GM19467 (cell line): ENCODE data around the gene SLC22A12.
"Not testable (repeated sequence)": the region's sequence is repeated elsewhere in the genome, so short reads cannot be mapped to it uniquely, and the experiment has no call there.

ENCODE experiments used
- ATAC-seq: cut with Tn5 transposase; IDR thresholded peaks from one replicate; pipeline ENCODE4 v1.9.1; 2021; ENCODE audit warnings: mild to moderate bottlenecking, moderate library complexity; ENCODE audit not compliant: unreplicated experiment

The SLC22A12 gene

GRCh38 chr11:64583296-64584262 lies 7.4 kb upstream of the SLC22A12 start:
- ATAC-seq: no peak

- no peak for ATAC-seq
These were observed 5.9 kb upstream of the SLC22A12 start for GRCh38 chr11:64585150-64585549.

DNA sequence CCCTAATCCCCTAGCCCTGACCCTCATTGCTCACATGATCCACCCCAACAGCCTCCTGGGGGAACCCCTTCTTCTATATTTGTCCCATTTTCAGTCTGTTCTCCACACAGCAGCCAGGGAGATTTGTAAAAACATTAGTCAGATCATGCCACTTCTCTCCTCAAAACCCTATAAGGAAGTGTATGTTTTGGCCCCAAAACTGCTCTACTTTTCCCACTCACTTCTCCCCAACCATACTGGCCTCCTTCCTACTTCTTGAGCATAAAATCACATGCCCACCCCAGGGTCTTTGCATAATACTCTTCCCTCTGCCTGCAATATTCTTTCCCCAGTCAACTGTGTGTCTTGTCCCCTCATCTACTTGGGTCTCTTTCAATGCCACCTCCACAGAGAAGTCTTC lies 4.7 kb upstream of the SLC22A12 start:
- ATAC-seq: no peak

GRCh38 chr11:64588701-64589100 lies 2.3 kb upstream of the SLC22A12 start:
- ATAC-seq: no peak

- no peak for ATAC-seq
These were observed 525 bp downstream of the SLC22A12 start for GRCh38 chr11:64591257-64592233.

- ATAC-seq: no peak
These were observed 1.2 kb downstream of the SLC22A12 start for GRCh38 chr11:64592234-64592615.

- no peak for ATAC-seq
These were observed 1.6 kb downstream of the SLC22A12 start for GRCh38 chr11:64592656-64593055.

GRCh38 chr11:64593156-64594105 lies 2.4 kb downstream of the SLC22A12 start:
- ATAC-seq: no peak

GRCh38 chr11:64594159-64594939 lies 3.3 kb downstream of the SLC22A12 start:
- ATAC-seq: no peak

- ATAC-seq: not testable (repeated sequence)
These were observed 4.9 kb downstream of the SLC22A12 start for GRCh38 chr11:64595922-64596321.

GRCh38 chr11:64597671-64598101 lies 6.7 kb downstream of the SLC22A12 start:
- no peak for ATAC-seq

DNA sequence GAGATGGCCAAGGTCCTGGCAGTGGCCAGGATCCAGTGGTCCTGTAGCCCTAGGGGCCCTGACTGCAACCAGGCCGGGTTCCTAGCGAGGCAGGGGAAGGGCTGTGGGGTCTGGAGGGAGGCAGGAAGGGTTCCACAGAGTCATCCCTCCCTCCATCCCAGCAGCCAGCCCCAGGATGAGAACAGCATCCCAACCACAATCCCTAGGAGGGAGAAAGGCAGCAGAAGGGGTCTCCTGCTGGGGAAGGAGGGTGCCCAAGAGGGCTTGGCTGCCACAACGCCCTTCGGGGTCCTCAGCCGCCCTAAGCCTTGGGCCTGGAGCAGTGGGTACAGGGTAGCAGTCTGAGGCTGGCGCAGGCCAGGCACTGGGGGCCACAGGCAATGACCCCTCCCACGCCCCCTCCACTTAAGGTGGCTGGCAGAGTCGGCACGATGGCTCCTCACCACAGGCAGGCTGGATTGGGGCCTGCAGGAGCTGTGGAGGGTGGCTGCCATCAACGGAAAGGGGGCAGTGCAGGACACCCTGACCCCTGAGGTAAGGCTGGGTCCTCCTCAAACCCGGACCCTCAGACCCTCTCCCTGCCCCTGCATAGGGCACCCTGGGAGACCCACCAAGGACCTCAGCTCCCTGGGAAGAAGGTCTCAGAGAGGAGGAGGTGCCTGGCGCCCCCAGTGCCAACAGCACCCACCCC lies 7.2 kb downstream of the SLC22A12 start:
- ATAC-seq: no peak

- ATAC-seq: no peak
These were observed 8.0 kb downstream of the SLC22A12 start for GRCh38 chr11:64598797-64599697.

GRCh38 chr11:64599698-64600211 lies 8.7 kb downstream of the SLC22A12 start:
- no peak for ATAC-seq

GRCh38 chr11:64600281-64600992 lies 9.4 kb downstream of the SLC22A12 start:
- no peak for ATAC-seq

- no peak for ATAC-seq
These were observed 10.8 kb downstream of the SLC22A12 start for GRCh38 chr11:64601605-64602465.
